ENCODE data around the gene C1QTNF12.

C1QTNF12 gene

GRCh38 chr1:1281533-1282321, 35.2 kb upstream of the C1QTNF12 start:
- no peak for DNase-seq

- DNase-seq = no peak
Measured at GRCh38 chr1:1280782-1281481, 34.4 kb upstream of the C1QTNF12 start.

GRCh38 chr1:1279028-1279427, 32.5 kb upstream of the C1QTNF12 start:
- DNase-seq = no peak

GRCh38 chr1:1278620-1279019, 32.1 kb upstream of the C1QTNF12 start:
- no peak for DNase-seq

- DNase-seq = no peak
Measured at GRCh38 chr1:1275836-1276235, 29.3 kb upstream of the C1QTNF12 start.

DNA sequence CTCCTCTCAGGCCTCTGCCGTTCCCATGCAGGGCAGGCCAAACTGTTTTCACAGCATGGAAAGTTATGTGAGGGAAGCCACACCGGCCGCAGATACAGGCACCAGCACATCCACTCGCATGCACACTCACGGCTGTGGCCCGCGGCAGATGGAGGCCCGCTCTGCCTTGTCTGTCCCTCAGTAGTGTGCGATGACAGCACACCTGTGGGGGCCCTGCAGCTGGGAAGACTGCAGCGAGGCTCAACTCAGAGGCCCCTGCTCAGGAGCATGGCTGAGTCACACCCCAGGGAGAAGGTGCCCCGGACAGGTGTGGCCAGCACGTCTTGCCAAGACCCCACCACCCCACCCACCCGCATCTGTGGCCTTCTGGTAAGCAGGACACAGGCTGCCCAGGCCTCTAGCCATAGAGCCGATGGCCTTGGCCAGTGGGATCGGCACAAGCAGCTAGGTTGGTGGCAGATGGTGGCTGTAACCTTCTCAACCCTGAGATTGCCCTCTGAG, 28.5 kb upstream of the C1QTNF12 start:
- DNase-seq = no peak

GRCh38 chr1:1274299-1274930, 27.9 kb upstream of the C1QTNF12 start:
- no peak for DNase-seq

DNA sequence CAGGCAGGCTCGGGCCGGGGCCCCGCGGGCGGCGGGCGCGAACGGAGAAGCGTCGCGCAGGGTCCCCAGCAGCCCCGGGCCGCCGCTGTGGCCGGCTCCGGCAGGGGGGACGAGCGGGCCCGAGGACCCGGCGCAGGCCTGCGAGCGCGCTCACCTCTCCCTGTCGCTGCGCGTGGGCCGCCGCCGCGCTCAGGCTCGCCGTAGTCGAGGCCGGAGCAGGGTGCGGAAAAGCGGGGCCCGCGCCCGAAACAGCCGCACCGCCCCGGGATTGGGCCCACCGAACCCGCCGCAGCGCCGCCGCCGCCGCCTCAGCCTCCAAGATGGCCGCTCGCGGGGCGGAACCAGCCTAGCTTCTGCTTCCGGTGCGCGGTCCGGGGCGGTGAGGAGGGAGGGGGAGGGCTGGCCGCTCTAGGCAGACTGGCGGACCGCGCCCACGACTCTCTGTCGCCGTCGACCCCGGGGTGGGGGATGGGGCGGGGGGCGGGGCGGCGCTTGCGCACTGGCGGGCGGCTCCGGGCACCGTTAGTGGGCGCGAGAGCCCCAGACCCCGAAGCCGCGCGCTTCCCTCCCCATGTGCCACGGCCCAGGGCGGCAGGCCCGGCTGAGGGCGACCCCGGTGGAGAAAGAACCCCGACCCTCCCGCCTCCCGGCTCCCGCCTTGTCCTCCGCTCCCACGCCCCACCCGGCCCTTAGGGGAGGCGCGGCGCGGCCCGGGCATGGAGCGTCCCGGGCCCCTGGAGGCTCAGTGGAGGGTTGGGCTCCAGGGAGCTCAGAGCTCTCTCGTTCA, 27.2 kb upstream of the C1QTNF12 start, which contains the start of gene UBE2J2:
TSS of gene UBE2J2 (minus strand) at position 343 of the 787 bp plus-strand sequence. CDS start 5,862 bp downstream, outside the sequence.
- peak; percentile 90 for DNase-seq

- no peak for DNase-seq
Measured at GRCh38 chr1:1273209-1273511, 26.6 kb upstream of the C1QTNF12 start.

DNA sequence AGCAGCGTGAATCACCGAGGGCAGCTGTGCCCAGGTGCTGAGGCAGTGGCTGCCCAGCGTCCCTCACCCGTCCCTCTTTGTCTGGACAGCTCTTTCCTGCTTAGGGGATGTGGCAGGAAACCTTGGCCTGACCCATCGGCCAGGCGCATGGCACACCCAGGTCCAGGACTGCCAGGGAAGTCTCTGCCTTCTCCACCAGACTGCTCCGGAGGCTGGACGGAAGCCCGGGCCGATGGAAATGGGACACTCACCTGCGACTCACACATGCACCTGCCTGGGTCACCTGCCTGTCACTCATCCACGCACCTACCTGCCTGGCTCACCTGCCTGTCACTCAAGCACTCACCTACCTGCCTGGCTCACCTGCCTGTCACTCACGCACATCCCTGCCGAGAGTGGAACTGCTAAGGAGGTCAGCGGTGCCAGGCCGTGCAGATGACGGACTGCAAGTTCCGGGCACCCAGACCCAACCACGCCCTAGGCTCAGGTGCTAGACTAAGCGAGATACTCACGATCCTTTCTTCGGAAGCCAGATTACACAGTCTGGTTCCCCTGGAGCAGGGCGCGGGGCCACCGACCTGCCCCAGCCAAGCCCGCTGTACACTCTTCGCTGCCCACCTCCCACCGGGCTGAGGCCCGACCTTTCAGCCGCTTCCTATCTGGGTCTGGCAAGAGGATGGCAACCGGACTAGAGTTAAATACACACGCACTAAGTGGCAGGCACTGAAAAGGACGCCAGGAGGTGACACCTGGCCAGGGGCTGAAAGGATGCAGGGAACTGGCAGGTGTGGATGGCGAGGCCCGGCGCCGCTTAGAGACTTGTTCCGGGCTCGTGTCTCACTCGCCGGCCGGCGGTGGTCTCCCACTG, 26.1 kb upstream of the C1QTNF12 start:
- DNase-seq = no peak

- no peak for DNase-seq
Measured at GRCh38 chr1:1270813-1271212, 24.3 kb upstream of the C1QTNF12 start.

GRCh38 chr1:1268284-1268682, 21.8 kb upstream of the C1QTNF12 start:
- DNase-seq = no peak

DNA sequence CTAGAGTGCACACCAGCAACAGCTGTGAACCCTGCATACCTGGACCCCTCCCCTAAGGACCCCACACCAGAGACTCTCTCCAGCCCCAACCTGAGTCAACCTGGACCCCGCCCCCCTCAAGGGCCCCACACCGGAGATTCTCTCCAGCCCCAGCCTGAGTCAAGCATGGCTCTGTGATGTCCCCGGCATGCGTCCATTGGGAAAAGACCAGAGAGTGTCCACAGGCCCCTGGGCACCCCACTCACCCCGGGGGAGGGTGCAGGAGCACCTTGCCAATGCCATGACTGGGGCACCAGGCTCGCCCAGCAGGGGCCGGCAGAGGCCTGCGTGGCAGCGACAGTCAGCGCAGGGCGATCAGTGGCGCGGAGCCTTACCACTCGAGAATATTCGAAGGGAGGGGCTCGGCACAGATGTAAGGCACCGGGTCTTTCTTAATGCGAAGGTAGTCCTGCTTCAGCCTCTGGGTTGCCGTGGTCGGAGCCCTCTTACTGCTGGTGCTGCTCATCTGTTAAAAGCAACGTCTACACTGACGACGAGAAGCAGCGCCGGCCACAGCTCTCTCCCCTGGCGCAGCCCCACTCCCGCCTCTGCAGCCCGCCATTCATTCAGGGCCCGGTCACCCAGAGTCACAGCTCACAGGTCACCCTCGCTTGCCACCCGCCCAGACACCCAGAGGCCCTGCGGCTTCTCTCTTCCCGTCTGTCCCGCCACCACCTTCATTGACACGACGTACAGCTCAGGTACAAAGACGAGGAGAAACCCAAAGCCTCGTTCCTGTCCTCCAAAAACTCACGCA, 21.2 kb upstream of the C1QTNF12 start:
- DNase-seq = no peak

DNA sequence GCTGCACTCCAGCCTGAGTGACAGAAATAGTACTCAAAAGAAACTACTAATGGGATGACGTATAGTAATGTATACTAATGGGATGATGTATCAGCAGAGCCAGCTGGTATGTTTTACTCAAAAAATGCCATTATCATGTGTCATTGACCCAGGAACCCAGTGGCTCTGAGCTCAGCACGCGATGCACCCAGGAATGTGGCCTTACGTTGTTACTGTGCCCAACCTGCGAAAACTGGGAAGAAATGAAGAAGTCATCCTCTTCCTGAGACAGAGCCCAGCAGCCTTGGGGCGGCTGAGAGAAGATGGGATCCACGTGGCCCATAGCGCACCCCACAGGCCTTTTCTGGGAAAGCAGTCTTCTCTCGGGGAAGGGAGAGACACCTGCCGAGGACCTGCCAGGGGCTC, 18.3 kb upstream of the C1QTNF12 start:
- DNase-seq = no peak

- DNase-seq = no peak
Measured at GRCh38 chr1:1264026-1264425, 17.5 kb upstream of the C1QTNF12 start.

DNA sequence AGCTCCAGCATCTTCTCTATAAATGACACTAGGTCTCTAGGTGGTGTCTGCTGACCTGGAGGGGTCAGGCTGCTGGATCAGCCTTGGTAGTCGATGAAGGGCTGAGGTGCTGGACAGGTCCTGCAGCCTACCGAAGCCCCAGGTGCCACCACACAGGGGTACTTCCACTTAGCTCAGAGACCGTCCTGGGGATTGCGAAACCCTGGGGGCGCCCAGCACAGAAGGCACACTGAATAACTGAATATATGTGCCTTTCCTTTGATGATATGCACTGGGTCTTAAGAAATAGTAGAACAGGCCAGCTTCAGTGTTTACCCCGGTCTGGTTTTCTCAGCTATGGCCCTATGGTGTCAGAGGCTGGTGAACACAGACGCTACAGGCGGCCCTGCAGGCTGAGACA, 16.2 kb upstream of the C1QTNF12 start:
- no peak for DNase-seq

GRCh38 chr1:1262071-1262470, 15.5 kb upstream of the C1QTNF12 start:
- DNase-seq = no peak

DNA sequence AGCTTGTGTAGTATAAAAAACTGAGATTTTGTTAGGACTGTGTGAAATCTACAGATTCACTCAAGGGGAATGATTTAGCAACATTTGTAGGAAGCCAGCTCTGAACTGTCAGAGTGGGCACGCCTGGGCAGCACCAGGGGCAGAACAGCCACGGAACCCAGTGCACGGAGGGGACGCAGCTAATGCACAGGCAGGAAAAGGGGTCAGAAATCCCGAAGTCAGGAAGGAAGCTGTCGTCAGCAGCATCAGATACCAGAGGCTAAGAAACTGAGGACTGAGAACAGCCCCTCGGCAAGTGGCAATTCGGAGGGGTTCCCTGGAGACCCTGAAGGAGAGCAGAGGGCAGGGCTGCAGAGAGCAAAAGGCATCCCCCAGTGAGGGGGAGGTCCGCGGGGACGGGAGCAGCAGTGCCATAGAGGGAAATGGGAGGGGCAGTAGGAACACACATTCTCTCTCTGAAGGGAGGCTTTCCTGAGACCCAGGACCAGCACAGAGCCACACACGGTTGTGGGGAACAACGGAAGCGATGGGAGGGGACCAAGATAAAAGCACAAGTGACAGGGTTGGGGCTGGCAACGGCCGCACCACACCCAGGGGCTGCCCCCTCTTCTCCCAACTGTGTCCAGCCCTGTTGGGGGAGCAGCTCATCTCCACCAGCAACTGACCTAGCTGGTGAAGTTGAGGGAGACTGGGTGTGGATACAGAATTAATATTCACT, 14.5 kb upstream of the C1QTNF12 start:
- DNase-seq = no peak

GRCh38 chr1:1259951-1260600, 13.6 kb upstream of the C1QTNF12 start:
- no peak for DNase-seq

GRCh38 chr1:1259540-1259939, 13.0 kb upstream of the C1QTNF12 start:
- DNase-seq = no peak
